Stromal cell of bone marrow (primary cell): ENCODE data around the gene CLDND2.

Experiments
- DNase-seq: peaks from one replicate; pipeline ENCODE4 v3.0.0-alpha.2; 2012; ENCODE audit warnings: low read depth

CLDND2 gene

GRCh38 chr19:51382004-51382403 is 13.2 kb upstream of the CLDND2 start:
- DNase-seq, result no peak

GRCh38 chr19:51380379-51380778 is 11.6 kb upstream of the CLDND2 start:
- DNase-seq, result no peak

GRCh38 chr19:51377422-51377821 is 8.6 kb upstream of the CLDND2 start:
- no peak for DNase-seq

DNA sequence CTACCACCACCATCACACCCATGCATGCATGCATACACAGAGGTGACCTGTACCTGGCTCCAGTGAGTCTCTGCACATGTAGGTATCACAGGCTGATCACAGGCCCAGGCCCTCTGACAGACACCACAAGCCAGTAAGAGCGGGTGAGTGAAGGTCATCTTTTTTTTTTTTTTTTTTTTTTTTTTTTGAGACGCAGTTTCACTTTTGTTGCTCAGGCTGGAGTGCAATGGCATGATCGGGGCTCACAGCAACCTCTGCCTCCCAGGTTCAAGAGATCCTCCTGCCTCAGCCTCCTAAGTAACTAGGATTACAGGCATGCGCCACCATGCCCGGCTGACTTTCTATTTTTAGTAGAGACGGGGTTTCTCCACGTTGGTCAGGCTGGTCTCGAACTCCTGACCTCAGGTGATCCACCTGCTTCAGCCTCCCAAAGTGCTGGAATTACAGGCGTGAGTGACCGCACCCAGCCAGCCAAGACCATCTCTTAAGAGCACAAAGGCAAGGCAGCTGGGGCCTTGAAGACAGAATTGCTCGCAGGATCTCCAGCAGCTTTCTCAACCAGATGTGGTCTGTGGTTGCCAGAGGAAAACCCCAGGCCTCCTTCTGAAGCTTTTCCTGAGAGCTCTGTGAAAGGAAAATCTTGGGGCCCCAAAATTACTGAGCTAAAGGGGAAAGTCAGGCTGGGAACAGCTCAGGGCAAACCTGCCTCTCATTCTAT is 6.9 kb upstream of the CLDND2 start:
- DNase-seq, result no peak

DNA sequence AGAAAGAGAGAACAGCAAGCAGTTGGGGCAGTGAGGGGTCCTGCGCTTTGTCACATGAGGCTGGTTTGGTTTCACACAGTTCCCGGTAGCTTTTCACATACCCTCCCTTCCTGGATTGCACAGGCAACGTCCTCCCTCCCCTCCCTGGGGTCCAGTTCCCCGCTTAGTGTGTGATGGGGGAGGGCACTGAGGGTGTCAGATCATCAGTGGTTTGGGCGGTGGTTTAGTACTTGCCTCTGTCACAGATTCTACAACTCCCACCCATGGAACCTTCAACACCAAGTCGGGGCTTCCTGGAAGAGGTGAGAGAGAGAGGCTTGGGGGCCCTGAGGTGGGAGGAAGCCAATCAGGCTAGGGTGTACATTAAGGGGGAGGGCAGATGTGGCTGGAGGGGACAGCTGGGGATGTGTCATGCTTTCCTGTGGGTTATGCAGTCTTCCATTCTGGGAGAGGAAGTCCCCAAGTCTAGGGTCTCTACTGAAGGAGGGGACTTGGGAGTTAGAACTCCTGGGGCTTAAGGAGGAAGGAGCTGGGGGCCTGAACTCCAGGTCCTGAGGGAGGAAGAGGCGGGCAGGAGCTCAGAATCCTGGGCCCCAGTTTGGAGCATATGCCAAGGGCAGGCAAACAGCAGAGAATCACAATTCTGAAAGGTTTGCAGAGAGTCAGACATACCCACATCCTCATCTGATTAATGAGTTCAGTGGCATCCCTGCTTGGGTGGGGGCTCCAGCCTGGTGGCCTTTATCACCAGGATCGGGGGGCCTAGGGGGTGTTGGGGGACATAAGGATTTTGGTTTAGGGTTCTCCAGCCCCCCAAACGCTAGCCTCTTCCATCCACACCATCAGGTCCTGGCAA is 4.1 kb upstream of the CLDND2 start, which contains the start of gene NKG7:
TSS of gene NKG7 (minus strand) at position 6 of the 856 bp plus-strand sequence. CDS start 119 bp downstream, outside the sequence.
- no peak for DNase-seq

DNA sequence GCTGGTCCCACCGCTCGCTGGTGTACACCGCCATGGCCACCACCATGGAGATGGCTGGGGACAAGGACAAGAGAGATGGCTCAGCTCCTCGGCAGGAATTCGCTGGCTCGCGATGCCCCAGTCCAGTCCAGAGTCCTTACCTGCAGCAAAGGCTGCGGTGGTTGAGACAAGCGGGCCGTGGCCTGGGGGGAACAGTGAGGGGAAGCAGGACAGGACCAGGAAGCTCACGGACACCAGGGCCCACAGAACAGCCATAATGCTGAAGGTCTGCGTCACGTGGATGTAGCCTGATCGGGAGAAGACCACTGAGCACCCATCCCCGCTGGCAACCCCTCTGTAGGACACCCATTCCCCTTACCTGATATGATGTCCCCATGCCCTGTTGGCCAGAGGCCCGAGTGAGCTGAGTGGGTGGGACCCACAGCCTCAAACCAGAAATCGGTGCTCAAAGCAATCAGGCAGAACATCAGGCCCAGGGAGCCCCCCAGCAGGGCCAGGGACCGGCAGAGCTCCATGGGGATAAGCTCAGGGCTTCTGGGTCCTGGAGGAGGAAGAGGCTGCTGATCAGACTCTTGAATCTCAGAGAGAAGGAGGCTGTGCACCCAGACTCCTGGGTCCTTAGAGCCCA is 3.3 kb upstream of the CLDND2 start:
- DNase-seq, result no peak

GRCh38 chr19:51371186-51371690 is 2.4 kb upstream of the CLDND2 start:
- DNase-seq, result no peak

- DNase-seq, result no peak
These were observed 1.4 kb upstream of the CLDND2 start for GRCh38 chr19:51370230-51370629.

DNA sequence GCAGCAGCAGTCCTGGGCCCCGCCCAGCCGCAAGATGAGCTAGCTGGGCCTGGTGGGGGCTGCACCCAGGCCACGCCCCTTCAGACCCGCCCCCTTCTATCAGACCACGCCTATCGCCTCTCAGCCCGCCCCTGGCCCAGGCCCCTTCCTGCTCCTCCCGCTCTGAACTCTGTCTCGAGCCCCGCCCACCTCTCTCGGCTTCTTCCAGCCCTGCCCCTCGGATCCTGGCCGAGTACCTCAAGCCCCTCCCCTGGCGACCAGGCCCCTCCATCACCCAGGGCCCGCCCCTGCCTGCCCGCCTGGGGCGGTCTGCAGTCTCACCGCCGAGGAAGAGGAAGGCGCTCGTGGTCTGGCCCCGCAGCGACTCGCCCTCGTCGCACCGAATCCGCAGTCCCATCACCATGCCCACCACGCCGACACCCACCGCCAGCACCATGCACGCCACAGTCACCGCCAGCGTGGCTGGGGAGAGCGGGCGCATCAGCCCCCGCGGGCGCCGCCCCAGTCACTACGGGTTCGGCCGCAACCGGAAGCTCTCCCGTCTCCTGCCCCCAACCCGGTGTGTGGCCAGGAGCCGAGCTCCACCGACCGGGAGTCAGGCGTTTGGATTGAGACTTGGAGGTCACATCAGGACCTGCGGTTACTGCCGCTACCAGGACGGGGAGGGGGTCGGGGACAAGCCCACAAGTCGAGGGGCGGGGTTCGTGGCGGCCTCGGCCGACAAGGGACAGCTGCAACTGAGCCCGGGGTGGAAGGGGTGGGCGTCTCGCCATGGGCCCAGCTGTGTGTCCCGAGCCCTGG is 1.0 kb downstream of the CLDND2 start:
- DNase-seq, result peak; percentile 96

GRCh38 chr19:51367255-51367564 is 1.6 kb downstream of the CLDND2 start:
- no peak for DNase-seq

- peak; percentile 98 for DNase-seq
These were observed 2.2 kb downstream of the CLDND2 start for GRCh38 chr19:51366389-51367254.

DNA sequence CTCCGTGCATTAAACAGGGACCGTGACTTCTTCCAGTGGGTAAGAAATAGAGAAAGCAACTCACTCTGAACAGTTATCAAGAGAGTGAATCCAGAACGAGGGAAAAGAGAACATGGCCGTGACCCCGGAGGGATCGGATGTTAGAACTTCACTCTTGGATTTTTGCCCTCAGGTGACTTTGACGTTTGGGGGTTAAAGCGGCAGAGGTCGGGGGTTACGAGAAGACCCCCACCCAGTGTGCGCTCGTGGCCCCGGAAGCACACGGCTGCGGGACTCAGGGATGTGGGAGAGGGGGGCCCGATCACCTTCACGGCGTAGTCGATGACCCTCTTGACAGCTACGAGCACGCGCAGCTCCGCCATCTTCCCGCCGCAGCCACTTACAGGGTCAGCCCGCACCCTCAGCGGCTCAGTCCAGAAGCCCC is 2.8 kb downstream of the CLDND2 start, which contains the start of gene ETFB:
TSS of gene ETFB (minus strand) at position 424 of the 424 bp plus-strand sequence. CDS start at position 362, 62 bp downstream.
- DNase-seq, result no peak

GRCh38 chr19:51365211-51365964 is 3.4 kb downstream of the CLDND2 start:
- no peak for DNase-seq

GRCh38 chr19:51364200-51365106 is 4.3 kb downstream of the CLDND2 start:
- no peak for DNase-seq

DNA sequence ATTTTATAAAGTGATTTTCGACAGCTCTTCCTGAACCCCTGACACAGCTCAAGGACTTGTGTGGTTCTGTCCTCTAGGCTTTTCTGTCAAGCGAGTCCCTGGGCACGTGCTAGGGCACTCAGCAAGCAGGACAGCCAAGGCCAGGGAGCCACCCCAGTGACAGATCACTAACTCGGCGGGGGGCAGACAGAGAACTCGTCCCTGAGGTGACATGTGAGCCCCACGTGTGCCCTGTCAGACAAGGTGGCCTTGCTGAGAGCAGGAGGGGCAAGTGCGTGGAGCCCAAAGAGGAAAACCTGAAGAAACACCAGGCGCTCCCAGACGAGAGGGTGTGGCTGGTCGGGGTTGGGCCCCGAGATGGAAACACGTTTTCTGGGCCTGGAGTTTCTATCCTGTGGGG is 7.6 kb downstream of the CLDND2 start:
- DNase-seq, result no peak

GRCh38 chr19:51359294-51359693 is 9.5 kb downstream of the CLDND2 start:
- DNase-seq, result peak; percentile 89

GRCh38 chr19:51357952-51358351 is 10.9 kb downstream of the CLDND2 start:
- no peak for DNase-seq

DNA sequence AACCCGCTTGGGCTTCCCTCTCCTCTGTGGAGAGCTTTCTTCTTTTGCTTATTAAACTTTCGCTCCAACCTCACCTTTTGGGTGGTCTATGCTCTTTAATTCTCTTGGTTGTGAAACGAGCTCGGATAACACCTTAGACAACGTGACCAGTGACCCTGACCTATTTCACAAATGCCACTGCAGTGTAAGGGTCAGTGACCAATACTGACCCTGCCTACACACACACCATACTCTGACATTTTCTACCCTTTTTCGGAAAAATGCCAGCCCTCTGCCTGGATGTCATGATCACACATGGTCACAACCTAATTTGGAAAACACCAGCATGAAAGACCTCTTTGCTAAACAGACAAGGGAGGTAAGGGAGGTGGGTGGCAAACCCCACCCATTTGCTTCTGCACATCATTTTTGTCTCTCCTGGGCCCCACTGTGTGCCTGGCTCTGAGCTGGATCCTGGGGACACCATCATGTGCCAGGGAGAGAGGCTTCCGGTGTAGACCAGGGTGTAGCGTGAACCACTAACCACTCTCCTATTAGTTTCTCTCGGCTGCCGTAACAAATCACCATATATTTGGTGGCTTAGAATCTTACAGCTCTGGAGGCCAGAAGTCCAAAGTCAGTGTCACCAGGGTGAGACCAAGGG is 12.5 kb downstream of the CLDND2 start:
- DNase-seq, result no peak
